HG02938 (cell line): ENCODE measurements around the gene CKS1B.
A peak's percentile ranks its signal among the peaks of the same experiment; 100 is the strongest.

Experiments used
- ATAC-seq: cut with Tn5 transposase; IDR thresholded peaks from one replicate; pipeline ENCODE4 v1.9.1; 2021; ENCODE audit warnings: mild to moderate bottlenecking, moderate library complexity; ENCODE audit not compliant: unreplicated experiment

Gene CKS1B

DNA sequence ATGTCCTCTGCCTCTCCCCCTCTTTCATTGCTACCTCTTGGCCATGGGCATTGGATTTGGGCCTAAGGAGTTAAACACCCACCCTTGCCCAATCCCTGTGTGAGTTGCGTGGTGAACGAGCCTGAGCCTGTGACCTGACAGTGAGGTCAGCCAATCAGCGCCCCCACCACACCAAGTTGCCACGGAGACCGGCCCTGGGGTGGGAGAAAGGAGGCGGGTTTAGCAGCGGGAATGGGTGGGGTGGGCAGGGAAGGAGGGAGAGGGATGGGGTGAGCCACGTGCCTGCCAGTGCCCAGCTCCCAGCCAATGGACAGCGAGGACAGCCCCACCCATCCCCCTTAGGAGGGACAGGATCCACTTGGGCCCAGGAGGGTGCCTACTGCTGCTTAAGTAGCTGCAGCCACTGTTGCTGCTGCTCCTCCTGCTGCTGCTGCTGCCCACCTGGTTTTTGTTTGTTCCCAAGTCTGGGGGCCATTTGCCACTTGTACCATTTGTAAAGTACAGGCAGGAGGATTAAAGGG lies 37.6 kb downstream of the CKS1B start:
- ATAC-seq: no peak

DNA sequence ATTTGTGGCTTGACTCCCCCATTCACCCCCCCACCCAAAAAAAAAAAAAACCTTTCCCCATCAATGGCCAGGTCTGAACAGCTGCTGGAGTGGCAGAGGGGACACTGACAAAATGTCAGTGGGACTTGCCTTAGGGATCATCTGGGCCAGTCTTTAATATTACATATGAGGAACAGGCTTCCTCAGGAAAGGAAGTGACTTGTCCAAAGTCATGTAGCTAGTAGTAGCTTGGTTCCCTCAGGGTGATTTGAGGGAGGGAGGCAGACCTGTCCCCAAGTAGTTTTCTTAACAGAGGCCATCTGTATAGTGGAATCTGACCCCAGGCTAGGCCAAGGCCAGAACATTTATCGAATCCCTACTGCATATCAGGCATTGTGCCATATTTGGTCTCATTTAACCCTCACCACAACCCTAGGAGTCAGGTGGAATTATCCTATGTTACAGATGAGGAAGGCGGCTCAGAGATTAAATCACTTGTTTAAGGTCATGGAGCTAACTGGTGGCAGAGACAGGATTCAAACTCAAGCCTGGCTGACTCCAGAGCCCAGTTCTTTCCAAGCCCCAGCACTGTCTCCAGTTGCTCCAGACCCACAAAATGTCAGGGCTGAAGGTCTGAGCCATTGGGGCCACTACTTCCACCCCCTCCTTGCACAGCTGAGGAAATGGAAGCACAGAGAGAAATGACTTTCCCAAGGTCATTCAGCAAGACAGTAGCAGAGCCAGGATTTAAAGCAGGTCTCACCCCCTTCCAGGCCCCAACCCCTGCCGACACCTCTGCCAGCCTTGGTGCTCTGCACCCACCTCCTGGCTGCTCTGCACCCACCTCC lies 38.5 kb downstream of the CKS1B start:
- no peak for ATAC-seq

DNA sequence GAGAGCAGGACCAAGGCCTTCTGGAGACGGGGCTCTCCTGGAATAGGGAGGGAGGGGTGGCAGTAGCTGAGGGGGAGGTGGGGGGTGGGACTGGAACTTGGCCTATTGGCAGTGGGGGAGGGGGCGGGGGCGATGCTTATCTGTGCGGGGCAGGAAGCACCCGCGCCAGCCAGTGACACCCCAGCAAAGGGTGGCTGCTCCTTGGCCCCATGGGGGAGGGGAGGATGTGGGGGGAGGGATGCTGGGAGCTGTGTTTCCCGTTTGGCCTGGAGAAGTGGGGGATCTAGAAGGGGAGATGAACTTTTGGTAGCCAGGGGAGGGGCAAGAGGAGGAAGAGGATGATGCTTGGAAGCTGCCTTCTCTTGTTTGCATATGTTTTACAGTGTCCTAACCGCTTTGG lies 39.2 kb downstream of the CKS1B start:
- no peak for ATAC-seq

DNA sequence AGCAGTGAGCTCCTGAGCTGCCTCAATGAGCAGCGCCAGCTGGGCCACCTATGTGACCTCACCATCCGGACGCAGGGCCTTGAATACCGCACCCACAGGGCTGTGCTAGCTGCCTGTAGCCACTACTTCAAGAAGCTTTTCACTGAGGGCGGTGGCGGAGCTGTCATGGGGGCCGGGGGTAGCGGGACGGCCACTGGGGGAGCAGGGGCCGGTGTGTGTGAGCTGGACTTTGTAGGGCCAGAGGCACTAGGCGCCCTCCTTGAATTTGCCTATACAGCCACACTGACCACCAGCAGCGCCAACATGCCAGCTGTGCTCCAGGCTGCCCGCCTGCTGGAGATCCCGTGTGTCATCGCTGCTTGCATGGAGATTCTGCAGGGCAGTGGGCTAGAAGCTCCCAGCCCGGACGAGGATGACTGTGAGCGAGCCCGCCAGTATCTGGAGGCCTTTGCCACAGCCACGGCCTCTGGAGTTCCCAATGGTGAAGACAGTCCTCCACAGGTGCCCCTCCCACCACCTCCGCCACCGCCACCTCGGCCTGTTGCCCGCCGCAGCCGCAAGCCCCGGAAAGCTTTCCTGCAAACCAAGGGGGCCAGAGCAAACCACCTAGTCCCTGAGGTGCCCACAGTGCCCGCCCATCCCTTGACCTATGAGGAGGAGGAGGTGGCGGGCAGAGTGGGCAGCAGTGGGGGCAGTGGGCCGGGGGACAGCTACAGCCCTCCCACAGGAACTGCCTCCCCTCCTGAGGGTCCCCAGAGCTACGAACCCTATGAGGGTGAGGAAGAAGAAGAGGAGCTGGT lies 40.4 kb downstream of the CKS1B start:
- ATAC-seq: no peak

DNA sequence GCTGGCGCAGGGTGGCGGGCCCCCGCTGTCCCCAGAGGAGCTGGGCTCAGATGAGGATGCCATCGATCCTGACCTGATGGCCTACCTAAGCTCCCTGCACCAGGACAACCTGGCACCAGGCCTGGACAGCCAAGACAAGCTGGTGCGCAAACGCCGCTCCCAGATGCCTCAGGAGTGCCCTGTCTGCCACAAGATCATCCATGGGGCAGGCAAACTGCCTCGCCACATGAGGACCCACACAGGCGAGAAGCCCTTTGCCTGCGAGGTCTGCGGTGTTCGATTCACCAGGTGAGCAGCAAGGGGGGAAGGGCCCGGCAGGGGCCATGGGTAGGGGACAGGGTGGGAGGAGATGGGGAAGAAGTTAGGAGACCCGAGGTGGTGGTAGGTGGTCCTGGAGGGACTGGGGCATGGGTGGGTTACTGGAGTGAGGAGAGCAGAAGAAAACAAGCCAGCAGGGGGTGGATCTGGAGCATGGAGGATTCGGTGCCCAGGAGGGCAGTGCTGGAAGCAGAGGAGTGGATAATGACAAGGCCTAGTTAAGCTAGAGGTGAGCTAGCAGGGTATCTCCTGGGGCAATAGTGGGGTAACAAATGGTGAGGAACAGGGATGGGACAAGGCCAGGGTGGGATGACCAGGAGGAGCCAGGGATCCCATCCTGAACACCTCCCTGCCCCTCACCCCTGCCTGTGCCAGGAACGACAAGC lies 41.2 kb downstream of the CKS1B start:
- ATAC-seq: no peak

DNA sequence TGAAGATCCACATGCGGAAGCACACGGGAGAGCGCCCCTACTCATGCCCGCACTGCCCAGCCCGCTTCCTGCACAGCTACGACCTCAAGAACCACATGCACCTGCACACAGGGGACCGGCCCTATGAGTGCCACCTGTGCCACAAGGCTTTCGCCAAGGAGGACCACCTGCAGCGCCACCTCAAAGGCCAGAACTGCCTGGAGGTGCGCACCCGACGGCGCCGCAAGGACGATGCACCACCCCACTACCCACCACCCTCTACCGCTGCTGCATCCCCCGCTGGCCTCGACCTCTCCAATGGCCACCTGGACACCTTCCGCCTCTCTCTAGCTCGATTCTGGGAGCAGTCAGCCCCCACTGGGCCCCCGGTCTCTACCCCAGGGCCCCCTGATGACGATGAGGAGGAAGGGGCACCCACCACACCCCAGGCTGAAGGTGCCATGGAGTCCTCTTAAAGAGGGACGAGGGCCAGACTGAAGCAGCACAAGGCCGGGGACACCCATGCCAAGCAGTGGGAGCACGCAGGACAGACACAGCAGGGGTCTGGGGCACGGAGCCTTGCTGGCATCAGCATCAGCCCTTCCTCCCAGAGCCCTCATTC lies 41.9 kb downstream of the CKS1B start:
- no peak for ATAC-seq

DNA sequence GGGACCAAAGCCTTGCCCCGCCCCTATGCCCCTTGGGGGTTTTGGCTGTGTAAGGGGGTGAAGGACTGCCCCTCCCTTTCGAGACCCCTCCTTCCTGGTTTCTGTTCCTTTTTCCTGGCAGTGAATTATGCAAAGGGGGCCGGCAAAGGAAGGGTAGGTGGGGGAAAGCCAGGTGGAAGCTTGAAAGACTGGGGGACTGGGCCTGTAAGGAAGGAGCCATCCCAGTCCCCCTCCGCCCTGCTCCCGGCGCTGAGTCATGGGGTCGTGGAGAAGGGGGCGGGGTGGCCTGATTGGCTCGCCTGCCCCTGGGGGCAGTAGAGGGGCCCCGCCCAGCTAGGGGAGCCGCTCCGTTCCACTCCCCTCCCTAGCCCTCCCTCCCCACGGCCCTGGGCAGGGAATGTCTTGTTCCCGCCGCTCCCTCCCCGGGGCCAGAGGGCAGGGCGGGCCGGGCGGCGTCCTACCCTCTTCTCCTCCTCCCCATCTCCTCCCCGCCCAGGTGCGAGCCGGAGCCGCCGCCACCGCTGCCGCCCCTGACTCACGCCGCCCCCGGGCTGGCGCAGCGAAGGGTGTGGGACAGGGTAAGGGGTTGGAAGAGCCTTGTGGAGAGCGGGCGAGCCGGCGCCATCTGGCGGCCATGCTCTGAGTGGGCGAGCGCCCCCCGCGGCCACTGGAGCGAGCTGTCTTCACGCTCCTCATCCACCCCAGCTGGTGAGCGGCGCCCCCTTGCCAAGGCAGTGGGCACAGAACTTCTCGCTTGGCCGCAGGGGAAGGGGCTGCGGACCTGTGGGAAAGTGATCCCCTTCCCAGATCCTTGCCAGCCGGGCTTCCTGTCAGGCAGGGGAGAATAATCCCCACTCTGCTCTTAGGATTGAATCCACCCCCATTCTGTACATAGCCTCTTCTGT lies 42.8 kb downstream of the CKS1B start:
- ATAC-seq: peak; percentile 52

DNA sequence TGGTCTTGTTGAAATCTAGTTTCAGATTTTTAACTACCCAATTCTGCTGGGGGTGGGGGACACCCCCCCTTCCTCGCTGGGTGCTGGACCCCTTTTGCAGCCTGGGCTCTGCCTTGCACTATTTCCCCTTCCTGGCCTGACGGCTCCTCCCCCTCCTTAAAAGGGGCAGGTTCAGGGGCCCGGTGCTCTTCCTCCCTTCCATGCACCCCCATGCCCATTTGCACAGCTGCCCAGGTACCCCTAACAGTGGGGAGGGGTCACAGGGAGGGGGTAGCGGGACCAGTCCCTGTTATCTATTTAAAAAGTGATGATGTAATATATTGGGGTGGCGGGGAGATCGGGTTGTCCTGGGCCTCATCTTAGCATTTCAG lies 43.5 kb downstream of the CKS1B start:
- no peak for ATAC-seq

DNA sequence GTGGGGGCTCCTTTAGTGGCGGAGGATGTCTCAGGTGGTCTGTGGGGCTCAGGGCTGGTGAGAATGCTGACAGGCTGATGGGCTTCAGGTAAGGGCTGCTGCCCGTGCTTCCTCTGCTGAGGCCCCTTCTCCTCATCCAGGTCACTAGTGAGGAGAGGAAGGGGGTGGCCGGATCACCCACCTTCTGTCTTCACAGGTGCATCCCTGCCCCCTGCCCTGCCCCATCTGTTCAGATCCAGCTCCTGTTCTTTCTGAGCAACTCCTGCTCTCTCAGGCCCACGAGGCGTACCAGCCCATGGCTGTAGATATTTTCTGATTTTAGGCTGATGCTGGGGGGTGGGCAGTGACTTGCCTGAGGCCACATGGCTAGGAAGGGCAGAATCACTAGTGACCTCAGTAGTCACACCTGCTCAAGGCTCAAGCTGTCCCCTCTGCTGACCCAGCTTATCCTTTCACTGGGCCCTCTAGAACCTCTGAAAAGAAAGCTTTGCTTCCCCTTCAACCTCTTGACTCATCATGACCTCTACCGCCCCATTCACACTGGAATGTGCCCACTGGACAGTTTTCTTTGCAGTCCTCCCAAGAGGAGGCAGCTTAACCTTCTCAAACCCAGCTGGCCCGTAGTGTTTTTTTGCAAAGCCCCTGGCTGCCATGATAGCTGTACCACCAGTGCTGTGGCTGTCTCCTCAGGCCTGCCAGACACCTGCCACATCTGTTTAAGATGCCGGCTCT lies 44.3 kb downstream of the CKS1B start:
- no peak for ATAC-seq

DNA sequence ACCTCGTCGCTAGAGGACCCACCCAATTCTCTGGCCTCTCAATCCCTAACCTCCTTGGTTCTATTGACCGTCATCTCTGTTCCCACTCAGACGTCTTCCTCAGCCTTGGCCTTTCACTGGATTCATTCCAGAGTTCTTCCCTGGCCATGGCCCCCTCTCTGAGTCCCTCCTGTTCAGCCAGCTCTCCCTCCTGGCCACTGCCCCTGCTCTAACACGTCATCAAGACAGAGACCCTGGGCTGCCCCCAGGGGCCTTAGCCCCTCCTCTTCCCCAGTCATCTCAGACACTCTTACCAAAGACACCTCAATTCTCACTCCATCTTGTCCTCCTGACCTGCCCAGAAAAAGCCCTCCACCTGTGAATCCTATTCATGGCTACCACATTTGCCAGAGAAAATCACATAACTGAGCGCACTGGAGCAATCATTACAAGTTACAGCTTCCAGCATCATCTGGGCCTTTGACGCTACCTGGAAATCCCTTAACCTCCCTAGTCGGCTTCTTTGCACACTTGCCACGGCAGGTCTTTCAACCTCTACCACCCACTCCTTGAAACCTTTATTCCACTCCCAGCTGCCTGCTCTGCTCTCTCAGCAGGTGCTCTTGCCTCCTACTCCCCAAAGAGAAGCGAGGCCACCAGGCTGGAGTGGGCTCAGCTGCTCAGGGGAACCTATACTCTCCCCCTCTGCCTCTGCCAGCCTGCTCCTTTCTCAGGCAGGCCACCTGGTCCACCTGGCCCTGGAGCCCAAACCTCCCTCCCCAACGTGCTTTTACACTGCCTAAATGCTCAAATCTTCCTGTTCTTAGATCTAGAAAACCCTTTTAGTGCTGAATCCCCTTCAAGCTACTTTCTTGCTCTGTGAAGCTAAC lies 45.1 kb downstream of the CKS1B start:
- no peak for ATAC-seq

DNA sequence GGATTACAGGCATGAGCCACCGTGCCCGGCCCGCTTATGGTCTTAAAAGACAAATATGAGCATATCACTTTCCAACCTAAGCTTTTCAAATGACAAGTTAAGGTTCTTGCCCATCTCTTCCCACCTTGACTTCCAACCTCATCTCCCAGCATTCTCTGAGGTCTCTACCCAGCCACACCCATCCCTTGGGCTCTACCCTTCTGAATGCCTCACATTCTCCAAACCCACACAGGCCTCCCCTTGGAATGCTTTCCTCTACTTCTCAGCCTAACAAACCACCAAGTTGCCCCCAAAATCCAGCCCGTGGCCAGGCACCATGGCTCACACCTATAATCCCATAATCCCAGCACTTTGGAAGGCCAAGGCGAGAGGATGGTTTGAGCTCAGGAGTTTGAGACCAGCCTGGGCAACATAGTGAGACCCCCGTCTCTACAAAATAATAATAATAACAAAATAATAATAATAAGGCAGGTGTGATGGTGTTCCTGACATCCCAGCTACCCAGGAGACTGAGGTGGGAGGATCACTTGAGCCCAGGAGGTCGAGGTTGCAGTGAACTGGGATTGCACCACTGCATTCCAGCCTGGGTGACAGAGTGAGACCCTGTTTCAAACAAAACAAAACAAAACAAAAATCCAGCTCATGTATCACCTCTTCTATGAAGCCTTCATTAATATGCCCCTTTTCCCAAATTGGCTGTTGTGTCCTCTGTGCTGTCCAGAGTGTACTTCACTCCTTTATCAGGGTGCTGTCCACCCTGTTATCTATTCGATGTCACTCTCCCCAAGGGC lies 47.9 kb downstream of the CKS1B start:
- no peak for ATAC-seq

DNA sequence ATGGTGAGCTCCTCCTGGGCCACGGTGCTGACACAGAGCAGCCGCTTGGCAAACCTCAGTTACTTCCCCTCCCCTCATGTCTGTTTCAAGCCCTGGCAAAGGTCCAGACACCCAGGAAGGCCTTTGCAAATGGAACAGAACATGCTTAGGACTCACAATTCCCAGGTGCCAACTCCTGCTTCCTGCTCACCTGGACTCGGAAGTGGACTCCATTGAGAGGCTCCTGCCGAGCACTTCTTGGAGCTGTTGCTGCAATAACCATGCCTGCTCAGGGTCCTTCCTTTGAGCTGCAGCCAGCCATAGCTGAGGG lies 48.4 kb downstream of the CKS1B start:
- ATAC-seq: no peak

DNA sequence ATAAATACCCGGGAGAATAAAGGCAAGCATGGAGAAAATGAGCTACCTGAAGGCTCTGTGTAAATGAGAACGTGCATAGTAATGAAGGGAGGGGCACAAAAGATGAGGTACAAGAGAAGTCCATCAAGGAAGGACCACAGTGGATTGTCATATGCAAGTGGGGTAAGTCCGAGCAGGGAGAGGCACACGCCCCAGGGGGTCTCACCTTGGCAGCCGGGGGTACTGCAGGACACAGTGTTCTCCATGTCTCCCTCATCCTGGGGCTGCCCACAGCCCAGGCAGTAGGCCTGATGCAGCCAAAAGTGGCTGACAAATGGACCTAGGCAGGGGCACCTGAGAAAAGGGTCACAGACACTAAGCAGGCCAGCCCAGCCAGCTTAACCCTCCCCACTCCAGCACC lies 49.1 kb downstream of the CKS1B start:
- ATAC-seq: no peak

DNA sequence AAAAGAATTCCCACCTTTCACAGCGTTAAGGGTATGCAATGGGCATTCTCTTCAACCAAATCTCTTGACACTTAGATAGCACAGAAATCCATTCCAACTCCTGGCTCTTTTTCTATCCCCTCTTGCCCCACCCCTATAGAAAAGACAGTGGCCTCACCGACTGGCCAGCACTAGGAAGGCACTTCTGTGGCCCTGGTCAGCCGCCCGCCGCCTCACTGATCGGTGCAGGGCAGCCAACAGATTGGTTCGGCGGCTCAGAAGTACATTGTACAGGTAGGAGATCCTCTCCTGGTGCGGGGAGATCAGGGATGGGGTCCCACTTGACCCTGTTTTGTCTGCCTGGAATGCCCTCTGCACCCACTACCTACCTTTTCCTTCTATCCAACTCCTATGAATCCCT lies 49.8 kb downstream of the CKS1B start:
- no peak for ATAC-seq

DNA sequence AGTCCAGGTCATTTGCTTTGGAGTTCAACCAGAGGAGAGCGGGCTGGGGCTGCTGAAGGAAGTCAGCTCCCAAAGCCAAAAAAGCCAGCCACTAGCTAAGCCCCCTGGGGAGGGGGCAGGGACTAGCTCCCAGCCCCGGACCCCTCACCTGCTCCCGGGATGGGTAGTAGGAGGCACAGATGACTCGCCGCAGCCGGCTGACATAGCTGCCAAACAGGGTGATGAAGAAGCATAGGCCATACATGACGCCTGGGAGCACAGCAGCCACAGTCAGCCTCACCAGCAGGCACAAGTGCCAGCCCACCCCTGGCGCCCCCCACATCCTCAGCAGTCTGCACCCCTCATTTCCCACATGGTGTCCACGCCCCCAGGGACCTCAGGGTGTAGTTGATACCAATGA lies 51.7 kb downstream of the CKS1B start:
- ATAC-seq: no peak

DNA sequence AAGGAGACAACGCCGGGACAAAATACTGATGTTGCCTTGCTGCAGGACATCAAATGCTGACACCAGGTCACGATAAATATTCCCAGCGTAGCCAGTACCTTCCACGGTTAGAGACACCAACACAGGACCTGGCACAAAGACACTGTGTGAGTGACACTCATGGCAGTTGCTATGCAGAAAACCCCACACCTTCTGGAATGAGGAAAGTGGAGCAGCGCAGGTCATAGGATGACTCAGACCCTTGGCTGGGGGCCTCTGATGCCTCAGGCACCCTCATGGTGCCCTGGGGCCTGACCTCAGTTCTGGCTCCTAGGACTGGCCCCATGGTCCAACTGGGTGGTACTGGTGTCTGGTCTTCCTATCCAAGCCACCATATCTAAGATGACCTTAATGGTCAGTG lies 52.1 kb downstream of the CKS1B start:
- no peak for ATAC-seq
